Natural killer cell (primary cell): ENCODE data around the gene MDH2. TPM values are rescaled to one million over a fixed set of nuclear protein-coding genes. Genes with fewer than 3 reads are reported as not detected.

Experiments used
- ATAC-seq, 3 donors: fragments of 150-1000 bp in 2 of 3; fragments of 200-7000 bp in 1 of 3; cut with Tn5 transposase; 1 replicate in 1 of 3; 2 replicates in 2 of 3; pipeline ENCODE4 v1.10.0; 2021; ENCODE audit warnings: mild to moderate bottlenecking in 2 of 3, moderate library complexity in 2 of 3
- DNase-seq, 2 donors: peaks; one replicate each; pipeline versions ENCODE4 v3.0.0 to v3.0.0-alpha.2; 2013 to 2021; ENCODE audit warnings: mixed read lengths in 1 of 2
- H3K27ac ChIP-seq: one replicate; pipeline ENCODE4 v1.5.1; 2013; ENCODE audit warnings: mild to moderate bottlenecking, low read length
- H3K27me3 ChIP-seq: one replicate; pipeline ENCODE4 v1.6.1; 2013; ENCODE audit warnings: low read length; ENCODE audit not compliant: control insufficient read depth, insufficient read depth
- H3K36me3 ChIP-seq: one replicate; pipeline ENCODE4 v1.6.1; 2013; ENCODE audit warnings: low read length; ENCODE audit not compliant: control insufficient read depth, insufficient read depth
- H3K4me1 ChIP-seq: one replicate; pipeline ENCODE4 v1.6.1; 2013; ENCODE audit warnings: low read length; ENCODE audit not compliant: control insufficient read depth, insufficient read depth
- H3K4me3 ChIP-seq: one replicate; pipeline ENCODE4 v1.5.1; 2013; ENCODE audit warnings: low read length
- H3K9me3 ChIP-seq: one replicate; pipeline ENCODE4 v1.6.1; 2013; ENCODE audit warnings: low read length; ENCODE audit not compliant: control insufficient read depth, insufficient read depth
- H3K27ac Mint-ChIP-seq, 2 donors: one replicate each; pipeline ENCODE4 v1.8.0; 2022; ENCODE audit warnings: mild to moderate bottlenecking in 2 of 2, mixed read lengths in 2 of 2, moderate library complexity in 1 of 2
- H3K27me3 Mint-ChIP-seq, 2 donors: one replicate each; pipeline ENCODE4 v1.8.0; 2022; ENCODE audit warnings: low read depth in 2 of 2, mixed read lengths in 2 of 2
- H3K36me3 Mint-ChIP-seq: one replicate; pipeline ENCODE4 v1.8.0; 2022; ENCODE audit warnings: mixed read lengths
- H3K4me1 Mint-ChIP-seq, 2 donors: one replicate each; pipeline ENCODE4 v1.8.0; 2022; ENCODE audit warnings: mixed read lengths in 2 of 2
- H3K4me3 Mint-ChIP-seq: one replicate; pipeline ENCODE4 v1.8.0; 2022; ENCODE audit warnings: mild to moderate bottlenecking, moderate library complexity, mixed read lengths
- H3K9me3 Mint-ChIP-seq, 2 donors: one replicate each; pipeline ENCODE4 v1.8.0; 2022; ENCODE audit warnings: mixed read lengths in 2 of 2
- WGBS: methylation state at CpG from one replicate; pipeline ENCODE4 v1.1.7; 2013; ENCODE audit warnings: missing lambda C conversion rate; ENCODE audit not compliant: insufficient coverage; 5-methylcytosine and 5-hydroxymethylcytosine counted together
- intact Hi-C: fragments of 100-400 bp; cut with micrococcal nuclease; formaldehyde crosslinking; loops from one replicate; pipeline ENCODE4 v1.14.2; 2022
- total RNA-seq, 4 donors: library from RNA; stranded (reverse); fragments of 120-200 nt in 1 of 4; gene quantifications; one replicate each; pipeline versions ENCODE4 v1.2.3 to v1.2.4, GENCODE V29; 2013 to 2022
- TF ChIP-seq, protein P1 (sequence below): fragments of 200-600 bp; IDR thresholded peaks from one replicate; pipeline ENCODE4 v1.8.0; 2022; ENCODE audit warnings: antibody characterized with exemption

Gene MDH2
- total RNA-seq, 3 donors from 2014 or later (not counting 1 experiment from before 2014, with no cell fraction given), result 75.9 to 95.0 (median 93.9) TPM

DNA sequence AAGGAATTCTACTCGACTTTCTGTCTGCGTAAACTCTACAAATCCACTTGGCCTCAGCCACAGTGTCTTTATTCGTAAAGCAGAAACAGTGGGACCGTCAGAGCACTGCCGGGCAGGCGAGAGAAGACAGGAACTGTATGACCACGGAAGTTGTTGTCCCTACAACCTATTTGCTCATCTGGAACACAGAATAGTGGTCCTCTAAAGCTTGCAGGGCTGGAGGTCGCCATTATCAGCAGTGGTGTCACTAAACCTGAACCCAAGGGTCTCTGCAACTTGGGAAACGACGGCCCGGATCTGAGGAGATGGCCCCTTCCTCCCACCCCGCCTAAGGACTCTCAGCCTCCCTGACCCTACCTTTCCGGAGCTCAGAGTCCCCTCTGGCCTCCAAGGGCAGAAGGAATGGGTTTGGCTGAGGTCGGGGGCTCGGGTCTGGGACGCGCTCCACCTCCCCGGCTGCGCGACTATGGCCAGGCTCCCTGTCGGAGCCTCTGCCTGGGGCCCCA, 548 bp upstream of the MDH2 start:
- Histone ChIP-seq H3K27ac (peak overlapping the region; percentile 94), H3K9me3 (no peaks in the 10 kb centered on the region), H3K4me1 (peaks cover 35% of the 10 kb centered on the region), H3K27me3 (no peaks in the 10 kb centered on the region), H3K36me3 (no peaks in the 10 kb centered on the region), H3K4me3 (peak overlapping the region; percentile 100)
- TF ChIP-seq, protein P1, sequence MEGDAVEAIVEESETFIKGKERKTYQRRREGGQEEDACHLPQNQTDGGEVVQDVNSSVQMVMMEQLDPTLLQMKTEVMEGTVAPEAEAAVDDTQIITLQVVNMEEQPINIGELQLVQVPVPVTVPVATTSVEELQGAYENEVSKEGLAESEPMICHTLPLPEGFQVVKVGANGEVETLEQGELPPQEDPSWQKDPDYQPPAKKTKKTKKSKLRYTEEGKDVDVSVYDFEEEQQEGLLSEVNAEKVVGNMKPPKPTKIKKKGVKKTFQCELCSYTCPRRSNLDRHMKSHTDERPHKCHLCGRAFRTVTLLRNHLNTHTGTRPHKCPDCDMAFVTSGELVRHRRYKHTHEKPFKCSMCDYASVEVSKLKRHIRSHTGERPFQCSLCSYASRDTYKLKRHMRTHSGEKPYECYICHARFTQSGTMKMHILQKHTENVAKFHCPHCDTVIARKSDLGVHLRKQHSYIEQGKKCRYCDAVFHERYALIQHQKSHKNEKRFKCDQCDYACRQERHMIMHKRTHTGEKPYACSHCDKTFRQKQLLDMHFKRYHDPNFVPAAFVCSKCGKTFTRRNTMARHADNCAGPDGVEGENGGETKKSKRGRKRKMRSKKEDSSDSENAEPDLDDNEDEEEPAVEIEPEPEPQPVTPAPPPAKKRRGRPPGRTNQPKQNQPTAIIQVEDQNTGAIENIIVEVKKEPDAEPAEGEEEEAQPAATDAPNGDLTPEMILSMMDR, result no peak
- WGBS, result 2% methylated on average over 21 of the region's 21 CpGs
- no peaks in the 10 kb centered on the region for H3K9me3 Mint-ChIP-seq
- no peaks in the 10 kb centered on the region for H3K36me3 Mint-ChIP-seq
- H3K4me3 Mint-ChIP-seq, result peak overlapping the region; percentile 96
- no peaks in the 10 kb centered on the region for H3K27me3 Mint-ChIP-seq
- ATAC-seq (peak in 2 of 3 donors; percentile 2 to 6), DNase-seq (no peak)
- peaks cover 31 to 53% of the 10 kb centered on the region in 2 donors for H3K4me1 Mint-ChIP-seq
- intact Hi-C loops, result loop anchor here (5.0 to 10.0 kb wide), 2 partner anchors 85 to 267 kb away; no protein-coding TSS in a partner anchor
- H3K27ac Mint-ChIP-seq, result peak overlapping the region; percentile 92 to 98

DNA sequence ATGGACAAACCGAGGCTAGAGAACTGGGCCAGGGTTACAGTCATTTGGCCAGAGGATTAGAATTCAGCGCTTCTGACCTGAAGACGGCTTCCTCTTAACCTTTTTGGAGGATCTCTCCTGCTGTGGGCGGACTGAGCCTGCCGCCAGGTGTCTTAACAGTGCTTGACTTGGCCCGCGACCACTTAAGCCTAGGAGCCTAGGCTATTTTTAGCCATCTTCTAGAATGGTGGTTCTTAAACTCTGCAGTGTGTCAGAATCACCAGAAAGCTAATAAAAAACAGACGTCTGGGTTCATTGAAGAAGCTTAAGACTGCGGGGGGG, 722 bp downstream of the MDH2 start:
- H3K9me3 Mint-ChIP-seq, result no peaks in the 10 kb centered on the region
- H3K4me3 ChIP-seq, result peak overlapping the region; percentile 100
- TF ChIP-seq, protein P1, result no peak
- peak overlapping the region; percentile 94 for H3K27ac ChIP-seq
- intact Hi-C loops, result loop anchor here (5.0 to 10.0 kb wide), 2 partner anchors 84 to 266 kb away; no protein-coding TSS in a partner anchor
- H3K4me1 ChIP-seq, result peaks cover 35% of the 10 kb centered on the region
- WGBS, result 8% methylated on average over 9 of the region's 9 CpGs
- H3K4me1 Mint-ChIP-seq, result peaks cover 32 to 59% of the 10 kb centered on the region in 2 donors
- H3K9me3 ChIP-seq, result no peaks in the 10 kb centered on the region
- H3K27me3 ChIP-seq, result no peaks in the 10 kb centered on the region
- H3K36me3 ChIP-seq, result peaks cover 7% of the 10 kb centered on the region
- H3K4me3 Mint-ChIP-seq, result peak overlapping the region; percentile 96
- DNase-seq, result no peak
- no peaks in the 10 kb centered on the region for H3K27me3 Mint-ChIP-seq
- ATAC-seq, result no peak
- H3K27ac Mint-ChIP-seq, result peak overlapping the region; percentile 92 to 98
- no peaks in the 10 kb centered on the region for H3K36me3 Mint-ChIP-seq

DNA sequence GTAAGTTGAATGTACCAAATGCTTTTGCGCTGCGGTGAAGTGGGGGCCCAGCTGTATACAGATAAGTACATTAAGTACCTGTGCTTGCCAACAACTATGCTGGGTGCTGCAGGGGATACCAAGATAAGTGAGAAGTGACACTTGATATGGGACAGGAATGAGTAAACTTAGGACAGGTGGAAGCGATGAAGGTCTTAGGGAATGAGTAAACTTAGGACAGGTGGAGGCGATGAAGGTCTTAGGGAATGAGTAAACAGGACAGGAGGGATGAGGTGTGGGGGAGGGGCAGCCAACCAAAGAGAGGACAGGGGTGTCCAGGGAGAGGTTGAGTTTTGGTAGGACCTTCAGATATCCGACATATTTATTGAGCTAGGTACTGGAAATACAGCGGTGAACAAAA, 1.4 kb downstream of the MDH2 start:
- DNase-seq (peak in 1 of 2 donors; percentile 16), ATAC-seq (no peak)
- H3K27me3 Mint-ChIP-seq, result no peaks in the 10 kb centered on the region
- peaks cover 35% of the 10 kb centered on the region for H3K4me1 ChIP-seq
- H3K9me3 Mint-ChIP-seq, result no peaks in the 10 kb centered on the region
- no peak overlapping the region for H3K4me3 ChIP-seq
- H3K9me3 ChIP-seq, result no peaks in the 10 kb centered on the region
- intact Hi-C loops, result loop anchor here (5.0 to 10.0 kb wide), 2 partner anchors 83 to 266 kb away; no protein-coding TSS in a partner anchor
- H3K27ac Mint-ChIP-seq, result peak overlapping the region; percentile 92 to 98
- 91% methylated on average over 5 of the region's 6 CpGs for WGBS
- no peaks in the 10 kb centered on the region for H3K36me3 Mint-ChIP-seq
- TF ChIP-seq, protein P1, result no peak
- peaks cover 32 to 62% of the 10 kb centered on the region in 2 donors for H3K4me1 Mint-ChIP-seq
- H3K27ac ChIP-seq, result no peak overlapping the region
- no peaks in the 10 kb centered on the region for H3K27me3 ChIP-seq
- peak overlapping the region; percentile 1 for H3K4me3 Mint-ChIP-seq
- peaks cover 13% of the 10 kb centered on the region for H3K36me3 ChIP-seq

DNA sequence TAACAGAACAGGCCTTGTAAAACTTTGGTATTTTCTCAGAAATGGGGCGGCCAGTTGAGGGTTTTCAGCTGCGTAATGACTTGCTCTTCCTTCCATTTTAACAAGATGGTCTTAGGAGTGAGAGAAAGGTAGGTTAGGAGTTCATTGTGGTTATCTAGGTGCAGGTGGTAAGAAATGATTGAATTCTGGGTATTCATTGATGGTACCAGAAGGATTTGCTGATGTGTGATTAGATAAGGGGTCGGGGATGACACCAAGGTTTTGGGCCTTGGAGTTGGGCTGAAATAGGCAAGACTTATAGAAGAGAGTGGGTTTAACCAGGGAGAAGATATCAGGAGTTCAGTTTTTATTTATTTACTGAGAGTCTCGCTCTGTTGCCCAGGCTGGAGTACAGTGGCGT, 2.6 kb downstream of the MDH2 start:
- Mint-ChIP-seq H3K36me3 (no peaks in the 10 kb centered on the region), H3K4me3 (no peak overlapping the region), H3K27me3 (no peaks in the 10 kb centered on the region), H3K27ac (peak overlapping the region; percentile 79 to 92), H3K9me3 (no peaks in the 10 kb centered on the region), H3K4me1 (peaks cover 32 to 55% of the 10 kb centered on the region in 2 donors)
- TF ChIP-seq, protein P1, result no peak
- Histone ChIP-seq H3K4me3 (no peak overlapping the region), H3K36me3 (peaks cover 25% of the 10 kb centered on the region), H3K27me3 (no peaks in the 10 kb centered on the region), H3K9me3 (no peaks in the 10 kb centered on the region), H3K27ac (no peak overlapping the region), H3K4me1 (peaks cover 35% of the 10 kb centered on the region)
- no peak for ATAC-seq
- WGBS, result 94% methylated on average over 5 of the region's 5 CpGs
- DNase-seq, result no peak
- intact Hi-C loops, result no loop called here
